ENCODE measurements around the gene HOXC6. TPM values are rescaled to one million over a fixed set of nuclear protein-coding genes. Genes with fewer than 3 reads are reported as not detected.
"Not testable (repeated sequence)": the region's sequence is repeated elsewhere in the genome, so short reads cannot be mapped to it uniquely, and the experiment has no call there.

The HOXC6 gene
- total RNA-seq, 1 donor from 2014 or later: 2.6 TPM

- H3K27me3 ChIP-seq (ENCODE audit: control insufficient read depth in 3 of 3, insufficient read depth in 3 of 3, low read length in 3 of 3); H3K9ac ChIP-seq (ENCODE audit: low read depth in 1 of 3, low read length in 3 of 3); H3K27ac ChIP-seq (ENCODE audit: low read depth, low read length); H3K36me3 ChIP-seq (ENCODE audit: control insufficient read depth in 3 of 3, insufficient read depth in 3 of 3, low read length in 3 of 3); H3K4me1 ChIP-seq (ENCODE audit: control insufficient read depth in 3 of 3, insufficient read depth in 3 of 3, low read length in 3 of 3); H3K9me3 ChIP-seq (ENCODE audit: control insufficient read depth in 3 of 3, low read length in 3 of 3): not testable (repeated sequence)
- H3K4me3 ChIP-seq (ENCODE audit: low read length in 3 of 3): peak overlapping the region in 2 of 3 donors; percentile 13 to 30
These were observed 49.6 kb downstream of the HOXC6 start for GRCh38 chr12:54077843-54078242.

- not testable (repeated sequence) for H3K27me3 ChIP-seq (ENCODE audit: control insufficient read depth in 3 of 3, insufficient read depth in 3 of 3, low read length in 3 of 3); H3K4me3 ChIP-seq (ENCODE audit: low read length in 3 of 3); H3K9me3 ChIP-seq (ENCODE audit: control insufficient read depth in 3 of 3, low read length in 3 of 3); H3K4me1 ChIP-seq (ENCODE audit: control insufficient read depth in 3 of 3, insufficient read depth in 3 of 3, low read length in 3 of 3); H3K36me3 ChIP-seq (ENCODE audit: control insufficient read depth in 3 of 3, insufficient read depth in 3 of 3, low read length in 3 of 3)
- Histone ChIP-seq H3K9ac (ENCODE audit: low read depth in 1 of 3, low read length in 3 of 3) (peak overlapping the region in 1 of 3 donors; percentile 40), H3K27ac (ENCODE audit: low read depth, low read length) (peak overlapping the region; percentile 47)
These were observed 50.9 kb downstream of the HOXC6 start for GRCh38 chr12:54079115-54079514.

Small RNA genes within 50 kb of the gene (small RNA-seq; reads per million reads assigned to genes)
- gene HOXC5 (not detected), gene MIR196A2 (107 reads per million, percentile 96 among the genes with 10 or more reads in this experiment), gene MIR615 (6.8 reads per million, percentile 91 among the genes with 10 or more reads in this experiment)

Other genes with a start within 250 kb of the HOXC6 start
- gene HOXC13, start 89.6 kb upstream of the HOXC6 start, total RNA-seq: not detected
- gene HOXC12, start 73.5 kb upstream of the HOXC6 start, total RNA-seq: not detected
- gene HOXC11, start 55.3 kb upstream of the HOXC6 start, total RNA-seq: 0.52 TPM
- gene HOTAIR, start 53.5 kb upstream of the HOXC6 start, total RNA-seq: 2.1 TPM
- 3.7 TPM for gene HOXC10, start 43.3 kb upstream of the HOXC6 start, total RNA-seq
- 4.2 TPM for gene HOXC9, start 28.3 kb upstream of the HOXC6 start, total RNA-seq
- 0.52 TPM for gene HOXC8, start 19.5 kb upstream of the HOXC6 start, total RNA-seq
- 0.52 TPM for gene HOXC5, start 4.6 kb downstream of the HOXC6 start, total RNA-seq
- gene HOXC4, start 25.4 kb downstream of the HOXC6 start, total RNA-seq: 1.0 TPM
- gene SMUG1, start 160.5 kb downstream of the HOXC6 start, total RNA-seq: 27.7 TPM